Measurements from ENCODE around the gene THEM5.

The THEM5 gene

GRCh38 chr1:151839082-151839412 lies 14.5 kb downstream of the THEM5 start:
- DNase-seq, result no peak

GRCh38 chr1:151838222-151839081 lies 15.1 kb downstream of the THEM5 start:
- DNase-seq, result no peak

- no peak for DNase-seq
Observed at GRCh38 chr1:151837884-151838221, 15.7 kb downstream of the THEM5 start.

GRCh38 chr1:151837197-151837596 lies 16.3 kb downstream of the THEM5 start:
- no peak for DNase-seq

GRCh38 chr1:151835596-151835995 lies 17.9 kb downstream of the THEM5 start:
- no peak for DNase-seq

- no peak for DNase-seq
Observed at GRCh38 chr1:151834239-151834638, 19.3 kb downstream of the THEM5 start.

GRCh38 chr1:151833172-151833900 lies 20.2 kb downstream of the THEM5 start:
- no peak for DNase-seq

GRCh38 chr1:151832318-151832980 lies 21.1 kb downstream of the THEM5 start:
- no peak for DNase-seq

- DNase-seq, result no peak
Observed at GRCh38 chr1:151831605-151832004, 21.9 kb downstream of the THEM5 start, which contains the start of gene RORC. Gene RORC, minus strand, starts transcription at chr1:151831802. Its CDS starts 38 bp downstream, at chr1:151831764.

- no peak for DNase-seq
Observed at GRCh38 chr1:151831256-151831591, 22.3 kb downstream of the THEM5 start.

- DNase-seq, result no peak
Observed at GRCh38 chr1:151830055-151830454, 23.5 kb downstream of the THEM5 start.

- no peak for DNase-seq
Observed at GRCh38 chr1:151829352-151830046, 24.0 kb downstream of the THEM5 start.

- no peak for DNase-seq
Observed at GRCh38 chr1:151828921-151829320, 24.6 kb downstream of the THEM5 start.

GRCh38 chr1:151827853-151828252 lies 25.7 kb downstream of the THEM5 start:
- DNase-seq, result no peak

- no peak for DNase-seq
Observed at GRCh38 chr1:151825751-151826660, 27.5 kb downstream of the THEM5 start.

GRCh38 chr1:151825204-151825603 lies 28.3 kb downstream of the THEM5 start:
- DNase-seq, result no peak

- DNase-seq, result no peak
Observed at GRCh38 chr1:151823175-151823574, 30.3 kb downstream of the THEM5 start.

GRCh38 chr1:151822404-151822803 lies 31.1 kb downstream of the THEM5 start:
- DNase-seq, result no peak

- DNase-seq, result no peak
Observed at GRCh38 chr1:151820940-151821339, 32.6 kb downstream of the THEM5 start.

GRCh38 chr1:151819976-151820623 lies 33.4 kb downstream of the THEM5 start:
- no peak for DNase-seq

- DNase-seq, result no peak
Observed at GRCh38 chr1:151819227-151819835, 34.2 kb downstream of the THEM5 start.
